T-helper 22 cell (primary cell): ENCODE measurements around the gene RBMS2.

Experiments
- DNase-seq: peaks from one replicate; pipeline ENCODE4 v3.0.0-alpha.2; 2020; ENCODE audit warnings: low read depth

Gene RBMS2

GRCh38 chr12:56581418-56582145, 60.0 kb downstream of the RBMS2 start:
- no peak for DNase-seq

- DNase-seq = no peak
Measured at GRCh38 chr12:56585098-56585497, 63.5 kb downstream of the RBMS2 start.

- DNase-seq = no peak
Measured at GRCh38 chr12:56589783-56590182, 68.2 kb downstream of the RBMS2 start.

- DNase-seq = no peak
Measured at GRCh38 chr12:56590237-56590830, 68.7 kb downstream of the RBMS2 start.

- DNase-seq = no peak
Measured at GRCh38 chr12:56591126-56591525, 69.5 kb downstream of the RBMS2 start.

- no peak for DNase-seq
Measured at GRCh38 chr12:56591961-56592360, 70.3 kb downstream of the RBMS2 start.

- DNase-seq = peak; percentile 23
Measured at GRCh38 chr12:56593909-56594621, 72.4 kb downstream of the RBMS2 start.

DNA sequence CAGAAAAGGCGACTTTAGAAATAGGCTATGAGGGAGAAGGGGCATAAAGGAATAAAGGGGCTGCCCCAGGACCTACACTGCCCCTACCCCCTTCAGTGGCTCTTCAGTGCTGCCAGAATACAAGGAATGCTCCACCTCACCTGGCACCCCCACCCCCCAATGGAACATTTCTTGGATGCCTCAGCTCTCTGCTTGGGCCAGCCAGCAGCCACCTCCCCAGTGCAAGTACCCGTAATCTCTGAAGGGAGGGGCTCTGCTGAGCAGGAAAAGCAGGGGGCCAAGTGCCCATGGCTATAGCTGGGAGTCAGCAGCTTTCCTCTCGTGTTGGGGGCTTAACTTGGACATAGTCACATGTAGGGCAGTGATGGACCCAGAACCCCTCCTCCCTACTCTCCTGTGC, 75.2 kb downstream of the RBMS2 start:
- DNase-seq = no peak

GRCh38 chr12:56599041-56599440, 77.4 kb downstream of the RBMS2 start:
- DNase-seq = no peak

DNA sequence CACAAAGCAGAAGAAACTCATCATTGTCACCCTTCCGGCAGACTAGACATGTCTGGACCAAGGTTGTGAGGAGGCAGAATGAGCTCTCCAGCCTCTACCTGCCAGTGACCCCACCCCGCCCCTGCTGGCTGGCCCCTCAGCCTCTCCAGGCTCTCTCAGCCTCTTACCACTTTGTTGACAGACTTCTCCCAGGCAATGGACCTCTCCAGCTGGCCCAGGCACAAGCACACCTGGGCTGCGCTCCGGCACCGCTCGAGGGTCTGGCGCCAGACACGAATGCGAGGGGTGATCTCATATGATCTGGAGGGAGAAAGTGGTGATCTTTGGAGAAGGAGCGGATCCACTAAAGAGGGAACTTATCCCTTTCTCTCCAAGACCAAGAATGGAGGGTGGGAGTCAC, 78.2 kb downstream of the RBMS2 start:
- DNase-seq = no peak

- no peak for DNase-seq
Measured at GRCh38 chr12:56600753-56601152, 79.1 kb downstream of the RBMS2 start.

- peak; percentile 5 for DNase-seq
Measured at GRCh38 chr12:56601503-56601902, 79.9 kb downstream of the RBMS2 start.

DNA sequence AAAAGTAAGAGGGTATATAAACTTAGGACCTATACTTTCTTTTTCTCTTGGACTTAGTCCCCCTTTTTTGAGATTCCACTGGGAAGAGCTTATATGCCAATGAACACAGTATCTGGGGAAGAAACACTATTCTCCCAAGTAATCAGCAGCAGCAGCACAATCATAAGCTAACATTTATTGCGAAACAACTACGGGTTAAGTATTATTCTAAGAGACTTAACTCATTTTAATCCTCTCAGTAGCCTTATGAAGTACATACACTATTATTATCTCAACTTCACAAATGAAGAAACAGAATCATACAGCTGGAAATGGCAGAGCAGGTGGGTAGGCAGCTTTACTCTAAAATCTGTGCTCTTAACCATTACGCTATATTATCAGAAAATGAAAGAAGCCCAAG, 80.6 kb downstream of the RBMS2 start:
- no peak for DNase-seq

- no peak for DNase-seq
Measured at GRCh38 chr12:56604355-56604754, 82.7 kb downstream of the RBMS2 start.

- DNase-seq = no peak
Measured at GRCh38 chr12:56614627-56615026, 93.0 kb downstream of the RBMS2 start.

GRCh38 chr12:56616244-56616643, 94.6 kb downstream of the RBMS2 start:
- DNase-seq = no peak

DNA sequence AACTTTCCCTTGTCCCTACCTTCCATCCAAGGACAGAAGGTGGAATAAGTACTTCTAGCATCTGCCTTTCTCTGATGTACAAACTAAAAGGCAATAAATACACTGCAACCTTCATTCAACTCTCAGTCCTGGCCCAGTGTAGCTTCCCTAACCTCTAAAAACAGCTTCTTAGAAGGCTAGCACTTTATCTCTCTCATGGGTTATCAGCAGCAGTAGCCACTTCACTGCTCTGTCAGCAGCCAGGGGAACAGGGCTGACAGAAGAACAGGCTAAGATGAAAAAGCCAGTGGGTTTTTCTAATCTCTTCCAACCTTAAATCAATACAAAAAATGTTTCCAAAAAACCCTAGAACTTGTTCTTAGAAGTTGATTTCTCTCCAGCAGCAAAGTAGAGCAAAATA, 95.3 kb downstream of the RBMS2 start:
- DNase-seq = no peak

DNA sequence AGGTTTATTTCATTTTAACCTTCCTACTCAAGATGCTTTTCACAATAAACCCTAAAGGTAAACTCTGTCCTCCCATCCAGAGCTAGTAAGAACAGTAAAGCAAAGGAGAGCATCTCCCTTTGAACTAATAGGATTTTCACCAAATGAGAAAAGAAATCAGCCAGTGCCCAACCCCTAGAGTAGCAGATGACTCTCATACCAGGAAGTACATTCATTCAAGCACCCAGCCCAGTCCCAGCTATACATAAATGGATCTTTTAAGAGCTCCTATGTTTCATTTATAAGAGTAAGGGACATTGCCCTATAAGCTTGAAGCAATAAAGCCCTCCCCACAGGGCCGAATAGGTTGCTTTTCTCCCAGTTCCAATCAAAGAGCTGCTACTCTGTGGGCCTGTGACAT, 100.9 kb downstream of the RBMS2 start:
- no peak for DNase-seq

DNA sequence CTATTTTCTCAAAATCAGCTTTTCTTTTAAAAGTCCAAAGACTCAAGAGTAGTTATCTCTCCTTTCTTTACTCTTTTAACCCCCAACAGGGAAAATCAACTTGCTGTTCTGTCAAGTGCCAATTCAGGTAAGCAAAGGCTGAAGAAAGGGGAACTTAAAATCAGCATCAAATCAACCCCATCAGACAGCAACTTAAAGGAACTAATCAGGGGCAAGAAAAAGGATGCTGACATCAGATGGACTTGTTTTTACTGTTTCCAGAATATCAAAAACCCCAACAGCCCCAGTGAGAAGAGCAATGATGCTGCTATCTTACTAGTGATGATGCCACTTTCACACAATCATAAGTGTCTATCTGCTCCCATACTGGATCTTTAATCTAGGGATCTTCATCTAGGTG, 105.1 kb downstream of the RBMS2 start:
- no peak for DNase-seq

DNA sequence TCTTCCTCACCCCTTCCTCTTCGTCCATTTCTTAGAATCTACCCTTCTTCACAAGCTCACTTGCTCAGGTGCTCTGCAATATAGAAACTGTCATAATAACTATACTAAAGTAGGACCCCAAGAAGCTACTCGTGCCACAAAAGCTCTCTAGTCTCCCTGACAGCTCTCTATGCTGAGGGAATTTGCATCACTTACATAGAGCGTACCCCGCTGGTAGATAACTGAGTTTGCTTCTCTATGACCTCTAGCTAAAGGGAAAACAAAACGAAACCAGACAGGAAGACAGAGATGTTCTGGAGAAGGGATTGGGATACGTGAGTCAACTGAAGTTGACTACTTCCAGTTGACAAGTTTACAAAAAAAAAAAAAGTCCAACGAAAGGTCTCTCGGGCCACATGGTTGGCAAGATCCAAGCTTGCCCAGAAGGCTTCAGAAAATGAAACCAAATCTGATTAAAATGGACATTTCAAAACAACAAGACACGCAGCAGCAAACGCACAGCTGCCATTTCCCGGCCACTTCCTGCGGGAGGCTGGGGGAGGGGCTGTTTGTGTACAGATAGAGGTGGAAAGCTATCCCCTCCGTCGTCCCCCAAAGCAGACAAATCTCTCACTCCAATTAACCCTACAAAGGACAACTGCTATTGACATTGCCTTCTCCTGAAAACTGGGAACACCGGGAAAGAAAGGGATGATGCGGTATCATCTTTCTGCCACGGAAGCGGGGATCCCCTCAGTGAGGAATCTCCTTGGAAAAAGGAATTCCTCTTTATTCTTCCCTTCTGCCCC, 107.2 kb downstream of the RBMS2 start:
- DNase-seq = peak; percentile 46

GRCh38 chr12:56629459-56630179, 108.0 kb downstream of the RBMS2 start:
- DNase-seq = peak; percentile 52

DNA sequence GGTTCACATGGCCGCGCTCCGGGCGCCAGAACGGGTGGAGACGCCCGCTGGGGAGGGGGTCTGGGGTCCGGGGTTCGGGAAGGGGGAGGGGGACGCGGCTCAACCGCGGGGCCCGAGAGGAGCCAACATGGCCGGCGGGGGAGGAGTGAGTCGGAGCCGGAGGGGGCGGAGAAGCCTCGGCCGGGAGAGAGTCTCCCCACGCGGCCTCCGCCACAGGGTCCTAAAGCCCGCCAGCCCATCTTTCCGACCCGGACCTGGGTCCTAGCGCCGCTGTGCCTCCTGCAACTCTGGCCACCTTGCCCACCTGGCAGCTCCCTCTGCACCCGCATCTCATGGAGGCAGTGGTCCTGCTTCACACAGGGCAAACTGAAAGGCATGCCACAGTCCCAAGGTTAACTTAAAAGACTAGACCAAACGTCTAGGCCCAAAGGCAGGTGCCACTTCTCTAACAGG, 108.6 kb downstream of the RBMS2 start, which contains the start of gene BAZ2A:
TSS of gene BAZ2A (minus strand) at position 147 of the 453 bp plus-strand sequence. CDS start 12,796 bp downstream, outside the sequence.
- DNase-seq = peak; percentile 73
